Measurements from ENCODE around the gene RSPH10B.

DNA sequence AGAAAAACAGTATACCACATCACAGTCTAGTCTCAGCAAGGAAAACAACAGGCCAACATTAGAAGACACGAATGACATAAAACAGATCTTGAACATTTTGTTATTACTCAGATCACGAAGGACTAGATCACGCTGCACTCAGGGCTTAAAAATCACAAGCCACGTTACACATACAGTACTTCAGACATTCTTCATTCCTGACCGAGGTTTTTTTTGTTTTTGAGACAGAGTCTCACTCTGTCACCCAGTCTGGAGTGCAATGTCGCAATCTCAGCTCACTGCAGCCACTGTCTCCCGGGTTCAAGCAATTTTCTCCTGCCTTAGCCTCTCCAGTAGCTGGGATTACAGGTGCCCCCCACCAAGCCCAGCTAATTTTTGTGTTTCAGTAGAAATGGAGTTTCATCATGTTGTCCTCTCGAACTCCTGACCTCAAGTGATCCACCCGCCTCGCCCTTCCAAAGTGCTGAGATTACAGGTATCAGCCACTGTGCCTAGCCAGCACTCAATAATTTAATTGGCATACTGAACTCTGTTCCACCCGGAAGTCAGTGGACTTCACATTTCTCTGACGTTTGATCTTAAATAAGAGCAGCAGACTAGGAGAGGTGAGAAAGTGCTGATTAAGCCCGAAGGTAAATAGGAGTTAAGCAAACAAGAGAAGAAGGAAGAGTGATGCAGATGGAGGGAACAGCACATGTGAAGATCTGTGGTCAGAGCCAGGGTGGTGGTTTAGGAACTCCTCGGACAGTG lies 42.0 kb upstream of the RSPH10B start:
- TF ChIP-seq, protein P1, sequence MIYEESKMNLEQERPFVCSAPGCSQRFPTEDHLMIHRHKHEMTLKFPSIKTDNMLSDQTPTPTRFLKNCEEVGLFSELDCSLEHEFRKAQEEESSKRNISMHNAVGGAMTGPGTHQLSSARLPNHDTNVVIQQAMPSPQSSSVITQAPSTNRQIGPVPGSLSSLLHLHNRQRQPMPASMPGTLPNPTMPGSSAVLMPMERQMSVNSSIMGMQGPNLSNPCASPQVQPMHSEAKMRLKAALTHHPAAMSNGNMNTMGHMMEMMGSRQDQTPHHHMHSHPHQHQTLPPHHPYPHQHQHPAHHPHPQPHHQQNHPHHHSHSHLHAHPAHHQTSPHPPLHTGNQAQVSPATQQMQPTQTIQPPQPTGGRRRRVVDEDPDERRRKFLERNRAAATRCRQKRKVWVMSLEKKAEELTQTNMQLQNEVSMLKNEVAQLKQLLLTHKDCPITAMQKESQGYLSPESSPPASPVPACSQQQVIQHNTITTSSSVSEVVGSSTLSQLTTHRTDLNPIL (CRISPR knock-in tag; IDR thresholded peaks at IDR 0.05; ENCODE audit: low read depth): no peak
- TF ChIP-seq, protein P2, sequence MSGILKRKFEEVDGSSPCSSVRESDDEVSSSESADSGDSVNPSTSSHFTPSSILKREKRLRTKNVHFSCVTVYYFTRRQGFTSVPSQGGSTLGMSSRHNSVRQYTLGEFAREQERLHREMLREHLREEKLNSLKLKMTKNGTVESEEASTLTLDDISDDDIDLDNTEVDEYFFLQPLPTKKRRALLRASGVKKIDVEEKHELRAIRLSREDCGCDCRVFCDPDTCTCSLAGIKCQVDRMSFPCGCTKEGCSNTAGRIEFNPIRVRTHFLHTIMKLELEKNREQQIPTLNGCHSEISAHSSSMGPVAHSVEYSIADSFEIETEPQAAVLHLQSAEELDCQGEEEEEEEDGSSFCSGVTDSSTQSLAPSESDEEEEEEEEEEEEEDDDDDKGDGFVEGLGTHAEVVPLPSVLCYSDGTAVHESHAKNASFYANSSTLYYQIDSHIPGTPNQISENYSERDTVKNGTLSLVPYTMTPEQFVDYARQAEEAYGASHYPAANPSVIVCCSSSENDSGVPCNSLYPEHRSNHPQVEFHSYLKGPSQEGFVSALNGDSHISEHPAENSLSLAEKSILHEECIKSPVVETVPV (CRISPR knock-in tag; IDR thresholded peaks at IDR 0.05): no peak
- no peak for TF ChIP-seq TOX (CRISPR knock-in tag; IDR thresholded peaks at IDR 0.05; ENCODE audit: borderline replicate concordance)
